Glutamatergic neuron (in vitro differentiated cells): Measurements from ENCODE around the gene LRP1-AS. TPM values are rescaled to one million over a fixed set of nuclear protein-coding genes. Genes with fewer than 3 reads are reported as not detected.

Experiments used
- DNase-seq: peaks from one replicate; pipeline ENCODE4 v3.0.0; 2022
- H3K27ac Mint-ChIP-seq: one replicate; pipeline ENCODE4 v1.8.0; 2020; ENCODE audit warnings: mild to moderate bottlenecking, mixed read lengths, inconsistent platforms; ENCODE audit not compliant: unreplicated experiment
- H3K27me3 Mint-ChIP-seq: one replicate; pipeline ENCODE4 v1.8.0; 2020; ENCODE audit warnings: mild to moderate bottlenecking, moderate library complexity, mixed read lengths, inconsistent platforms; ENCODE audit not compliant: unreplicated experiment
- H3K36me3 Mint-ChIP-seq: one replicate; pipeline ENCODE4 v1.8.0; 2020; ENCODE audit warnings: mild to moderate bottlenecking, mixed read lengths, inconsistent platforms; ENCODE audit not compliant: unreplicated experiment
- H3K4me1 Mint-ChIP-seq: one replicate; pipeline ENCODE4 v1.8.0; 2020; ENCODE audit warnings: mild to moderate bottlenecking, low read depth, mixed read lengths, inconsistent platforms; ENCODE audit not compliant: unreplicated experiment
- H3K4me3 Mint-ChIP-seq: one replicate; pipeline ENCODE4 v1.8.0; 2020; ENCODE audit warnings: mild to moderate bottlenecking, mixed read lengths, inconsistent platforms; ENCODE audit not compliant: unreplicated experiment
- H3K9me3 Mint-ChIP-seq: one replicate; pipeline ENCODE4 v1.8.0; 2020; ENCODE audit warnings: mild to moderate bottlenecking, moderate library complexity, mixed read lengths, inconsistent platforms; ENCODE audit not compliant: unreplicated experiment
- CTCF ChIP-seq: fragments of 200-600 bp; sonication (generic); IDR thresholded peaks from one replicate; pipeline ENCODE4 v1.5.0; 2021; ENCODE audit not compliant: partially characterized antibody, unreplicated experiment
- total RNA-seq: library from RNA; stranded (reverse); fragmentation: NEBNext Ultra II Directional; extraction: Animal tissue kit (Norgen Biotek cat#: 25700); gene quantifications from one replicate; pipeline ENCODE4 v1.2.1, GENCODE V29; 2021; ENCODE audit not compliant: unreplicated experiment

The LRP1-AS gene
- total RNA-seq, 1 donor from 2014 or later = not detected

- Mint-ChIP-seq H3K4me3 (peak overlapping the region; percentile 96), H3K4me1 (peaks cover 9% of the 10 kb centered on the region), H3K36me3 (no peaks in the 10 kb centered on the region), H3K9me3 (peaks cover 9% of the 10 kb centered on the region), H3K27me3 (peaks cover 10% of the 10 kb centered on the region), H3K27ac (peak overlapping the region; percentile 94)
- TF ChIP-seq CTCF = no peak
- peak; percentile 73 for DNase-seq
Observed at GRCh38 chr12:57110104-57111030, 37.1 kb downstream of the LRP1-AS start.

GRCh38 chr12:57109207-57110103 lies 38.0 kb downstream of the LRP1-AS start:
- no peak for DNase-seq
- no peak for TF ChIP-seq CTCF
- Mint-ChIP-seq H3K4me1 (peaks cover 9% of the 10 kb centered on the region), H3K9me3 (peaks cover 9% of the 10 kb centered on the region), H3K27ac (peak overlapping the region; percentile 22), H3K4me3 (peak overlapping the region; percentile 96), H3K27me3 (peaks cover 10% of the 10 kb centered on the region), H3K36me3 (no peaks in the 10 kb centered on the region)

GRCh38 chr12:57107456-57108155 lies 39.8 kb downstream of the LRP1-AS start:
- Mint-ChIP-seq H3K27ac (no peak overlapping the region), H3K9me3 (peaks cover 9% of the 10 kb centered on the region)

GRCh38 chr12:57106021-57106708 lies 41.3 kb downstream of the LRP1-AS start:
- Mint-ChIP-seq H3K27me3 (peaks cover 5% of the 10 kb centered on the region), H3K4me3 (no peak overlapping the region), H3K27ac (no peak overlapping the region), H3K36me3 (no peaks in the 10 kb centered on the region), H3K9me3 (peaks cover 5% of the 10 kb centered on the region), H3K4me1 (peaks cover 4% of the 10 kb centered on the region)
- no peak for DNase-seq
- no peak for TF ChIP-seq CTCF

More at GRCh38 chr12:57107456-57108155, 39.8 kb downstream of the LRP1-AS start:
- Mint-ChIP-seq H3K4me1 (peaks cover 9% of the 10 kb centered on the region), H3K36me3 (no peaks in the 10 kb centered on the region), H3K4me3 (no peak overlapping the region), H3K27me3 (peaks cover 10% of the 10 kb centered on the region)
- DNase-seq = no peak
- no peak for TF ChIP-seq CTCF
